Measurements from ENCODE around the gene NHSL1.

The NHSL1 gene

DNA sequence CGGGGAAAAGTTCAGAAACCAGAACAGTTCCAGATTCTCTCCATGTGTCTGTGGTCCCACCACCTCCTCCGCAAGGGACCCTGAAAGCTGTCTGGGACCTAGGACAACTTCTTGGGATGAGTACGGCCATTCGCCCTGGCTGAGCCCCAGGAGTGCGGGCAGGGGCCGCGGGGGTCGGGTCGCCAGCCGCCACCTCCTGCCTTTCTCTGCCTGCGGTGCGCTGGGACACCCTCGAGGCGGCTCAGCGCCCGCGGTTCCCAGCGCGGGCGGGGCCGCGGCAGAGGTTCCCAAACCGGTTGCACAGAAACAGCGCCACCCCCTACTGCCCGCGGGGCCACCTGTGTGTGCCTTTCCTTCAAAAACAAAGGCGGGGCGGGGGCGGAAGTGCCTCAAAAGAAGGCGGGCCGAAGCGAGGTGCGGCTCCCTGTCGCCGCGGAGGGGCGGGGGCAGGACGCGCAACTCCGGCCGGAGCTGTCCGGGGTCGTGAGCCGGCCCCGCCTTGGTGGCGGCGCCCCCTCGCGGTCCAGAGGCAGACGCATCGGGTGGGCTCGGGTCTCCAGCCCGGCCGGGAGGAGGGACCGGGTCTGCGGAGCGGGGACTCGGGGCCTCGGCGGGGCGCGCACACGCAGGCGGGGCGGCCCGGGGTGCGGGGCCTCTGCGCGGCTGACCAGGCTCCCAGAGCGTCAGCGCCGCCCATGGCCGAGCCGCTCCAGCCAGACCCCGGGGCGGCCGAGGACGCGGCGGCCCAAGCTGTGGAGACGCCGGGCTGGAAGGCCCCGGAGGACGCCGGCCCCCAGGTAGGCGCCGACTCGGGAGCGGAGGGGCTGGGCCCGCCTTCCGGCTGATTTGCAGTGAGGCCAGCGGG is 95.3 kb downstream of the NHSL1 start, which contains the start of gene HEBP2:
HEBP2 (plus strand) TSS at position 423 of the 865 bp plus-strand sequence; CDS start at position 696, 273 bp downstream.
- DNase-seq (ENCODE audit: low read depth in 2 of 2) = peak; percentile 62 to 87

DNA sequence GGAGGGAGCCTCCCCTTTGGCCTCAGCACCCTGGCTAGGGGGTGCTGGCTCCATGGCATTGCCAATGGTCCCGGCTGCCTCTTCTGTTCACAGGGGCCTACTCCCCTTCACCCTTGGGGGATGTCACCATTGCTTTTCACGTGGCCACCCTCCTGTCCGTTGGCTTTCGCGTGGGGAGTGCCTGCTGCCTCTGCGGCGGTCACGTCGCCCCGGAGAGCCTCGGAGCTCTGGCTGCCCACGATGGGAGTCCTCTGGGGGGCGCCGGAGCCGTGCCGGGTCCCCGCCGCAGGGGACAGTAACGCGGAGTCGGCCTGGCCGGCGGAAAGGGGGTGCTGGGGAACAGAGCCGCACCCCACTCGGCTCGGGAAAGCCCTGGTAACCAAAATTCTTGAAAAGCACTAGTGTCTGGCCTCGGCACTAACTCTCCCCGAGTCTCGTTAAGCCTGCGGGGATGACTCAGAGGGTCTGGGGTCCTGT is 95.9 kb downstream of the NHSL1 start:
- DNase-seq (ENCODE audit: low read depth in 2 of 2) = no peak

DNA sequence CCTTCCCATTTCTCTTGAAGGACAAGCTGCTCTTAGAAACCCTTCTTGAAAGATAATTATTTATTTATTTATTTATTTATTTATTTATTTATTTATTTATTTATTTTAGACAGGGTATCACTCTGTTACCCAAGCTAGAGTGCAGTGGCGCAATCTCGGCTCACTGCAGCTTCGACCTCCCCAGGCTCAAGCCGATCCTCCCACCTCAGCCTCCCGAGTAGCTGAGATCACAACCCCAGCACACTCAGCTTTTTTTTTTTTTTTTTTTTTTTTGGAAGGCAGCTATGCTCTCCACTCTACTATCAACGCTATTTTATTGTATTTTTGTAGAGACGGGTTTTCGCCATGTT is 96.5 kb downstream of the NHSL1 start:
- no peak for DNase-seq (ENCODE audit: low read depth in 2 of 2)

DNA sequence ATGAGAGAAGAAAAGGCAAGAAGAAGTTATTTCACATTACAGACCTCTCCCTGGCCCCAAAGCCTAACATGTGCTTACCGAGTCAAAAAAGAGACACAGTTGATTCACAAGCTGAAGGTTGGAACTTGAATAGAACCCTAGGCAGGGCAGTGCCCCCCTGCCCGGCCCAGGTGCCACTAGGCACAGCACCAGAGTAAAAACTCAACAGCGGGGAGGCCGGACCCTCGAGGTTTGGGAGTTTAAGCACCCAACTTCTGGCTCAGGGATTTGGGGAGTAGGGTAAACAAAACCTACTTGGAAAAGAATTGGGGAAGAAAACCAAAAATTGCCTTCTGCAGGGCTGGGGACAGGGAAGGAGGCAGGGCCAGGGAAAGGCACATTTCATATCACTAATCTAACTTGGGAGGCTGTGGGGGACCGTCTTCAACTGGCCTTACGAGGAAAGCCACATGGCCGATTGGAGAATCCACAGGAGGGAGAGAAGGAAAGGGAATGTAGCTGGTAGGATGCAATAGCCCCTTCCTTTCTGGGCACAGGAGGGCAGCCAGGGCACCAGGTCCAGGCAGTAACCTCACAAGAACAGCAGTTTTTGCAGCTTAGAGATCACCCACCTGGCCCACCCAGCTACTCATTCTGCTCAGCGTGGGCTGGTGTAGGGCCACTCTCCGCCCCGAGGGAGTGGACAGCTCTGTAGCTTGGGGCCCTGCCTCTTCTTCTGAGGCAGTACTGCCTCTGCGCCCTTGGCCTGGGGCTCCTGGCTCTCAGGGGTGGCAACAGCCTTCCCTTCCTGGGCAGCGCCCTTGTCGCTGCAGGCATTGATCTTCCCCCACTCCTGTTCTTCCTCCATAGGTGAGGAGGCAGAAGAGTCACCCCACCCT is 97.1 kb downstream of the NHSL1 start:
- DNase-seq (ENCODE audit: low read depth in 2 of 2) = no peak

DNA sequence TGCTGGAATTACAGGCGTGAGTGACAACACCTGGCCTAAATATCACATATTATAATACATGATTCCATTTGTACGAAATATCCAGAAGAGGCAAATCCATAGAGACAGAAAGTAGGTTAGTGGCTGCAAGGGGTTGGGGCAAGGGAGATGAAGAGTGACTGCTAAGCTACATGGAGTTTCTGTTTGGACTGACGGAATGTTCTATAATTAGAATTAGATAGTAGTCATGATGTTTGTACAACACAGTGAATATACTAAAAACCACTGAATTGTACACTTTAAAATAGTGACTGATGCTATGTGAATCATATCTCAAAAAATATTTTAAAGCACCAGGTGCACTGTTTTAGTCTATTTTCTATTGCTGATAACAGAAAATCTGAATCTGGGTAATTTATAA is 99.0 kb downstream of the NHSL1 start:
- no peak for DNase-seq (ENCODE audit: low read depth in 2 of 2)

DNA sequence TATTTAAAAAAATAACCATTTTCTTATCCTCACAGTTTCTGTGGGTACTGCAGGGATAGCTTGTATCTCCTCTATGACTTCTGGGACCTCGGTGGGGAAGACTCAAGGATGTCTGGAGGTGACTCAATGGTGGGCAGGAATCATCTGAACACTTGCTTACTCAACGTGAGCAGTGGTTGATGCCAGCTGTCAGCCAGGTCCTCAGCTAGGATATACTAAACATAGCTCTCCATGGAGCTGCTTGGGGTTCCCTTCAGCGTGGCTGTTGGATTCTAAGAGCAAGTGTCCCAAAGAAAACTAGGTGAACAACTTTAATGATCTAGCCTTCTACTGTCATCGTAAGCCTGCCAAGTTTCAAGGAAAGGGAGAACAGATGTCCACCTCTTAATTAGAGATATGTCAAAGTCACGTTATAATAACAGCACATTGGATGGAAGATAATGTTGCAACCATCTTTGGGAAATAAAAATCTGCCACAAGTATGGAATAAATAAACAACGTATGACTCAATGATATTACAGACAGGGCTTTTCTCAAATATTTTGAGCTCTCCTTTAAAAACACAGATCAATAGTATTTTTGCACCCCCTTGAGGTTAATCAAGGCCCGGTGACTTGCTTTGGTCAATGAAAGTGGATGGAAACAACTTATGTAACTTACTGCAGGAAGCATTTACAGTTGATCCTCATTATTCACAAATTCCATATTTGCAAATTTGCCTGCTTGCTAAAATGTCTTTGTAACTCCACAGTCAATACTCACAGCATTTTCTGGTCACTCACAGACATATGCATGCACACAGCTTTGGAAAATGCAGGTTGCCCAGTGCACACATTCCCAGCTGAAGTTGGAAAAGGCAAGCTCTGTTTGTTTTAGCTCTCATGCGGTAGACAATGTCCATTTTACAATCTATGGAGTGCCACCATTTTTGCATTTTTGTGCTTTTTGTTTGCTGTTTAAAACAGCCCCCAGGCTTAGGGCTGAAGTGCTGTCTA is 101.9 kb downstream of the NHSL1 start:
- DNase-seq (ENCODE audit: low read depth in 2 of 2) = no peak

DNA sequence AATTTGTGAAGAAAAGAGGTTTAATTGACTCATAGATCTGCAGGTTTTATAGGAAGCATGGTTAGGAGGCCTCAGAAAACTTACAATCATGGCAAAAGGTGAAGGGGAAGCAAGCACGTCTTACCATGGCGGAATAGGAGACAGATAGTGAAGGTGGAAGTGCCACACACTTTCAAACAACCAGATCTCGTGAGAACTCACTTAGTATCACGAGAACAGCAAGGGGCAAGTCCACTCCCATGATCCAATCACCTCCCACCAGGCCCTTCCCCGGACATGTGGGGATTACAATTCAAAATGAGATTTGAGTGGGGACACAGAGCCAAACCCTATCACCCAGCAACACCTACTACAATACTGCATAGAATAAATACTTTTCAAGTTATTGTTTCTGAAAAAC is 102.6 kb downstream of the NHSL1 start:
- no peak for DNase-seq (ENCODE audit: low read depth in 2 of 2)

DNA sequence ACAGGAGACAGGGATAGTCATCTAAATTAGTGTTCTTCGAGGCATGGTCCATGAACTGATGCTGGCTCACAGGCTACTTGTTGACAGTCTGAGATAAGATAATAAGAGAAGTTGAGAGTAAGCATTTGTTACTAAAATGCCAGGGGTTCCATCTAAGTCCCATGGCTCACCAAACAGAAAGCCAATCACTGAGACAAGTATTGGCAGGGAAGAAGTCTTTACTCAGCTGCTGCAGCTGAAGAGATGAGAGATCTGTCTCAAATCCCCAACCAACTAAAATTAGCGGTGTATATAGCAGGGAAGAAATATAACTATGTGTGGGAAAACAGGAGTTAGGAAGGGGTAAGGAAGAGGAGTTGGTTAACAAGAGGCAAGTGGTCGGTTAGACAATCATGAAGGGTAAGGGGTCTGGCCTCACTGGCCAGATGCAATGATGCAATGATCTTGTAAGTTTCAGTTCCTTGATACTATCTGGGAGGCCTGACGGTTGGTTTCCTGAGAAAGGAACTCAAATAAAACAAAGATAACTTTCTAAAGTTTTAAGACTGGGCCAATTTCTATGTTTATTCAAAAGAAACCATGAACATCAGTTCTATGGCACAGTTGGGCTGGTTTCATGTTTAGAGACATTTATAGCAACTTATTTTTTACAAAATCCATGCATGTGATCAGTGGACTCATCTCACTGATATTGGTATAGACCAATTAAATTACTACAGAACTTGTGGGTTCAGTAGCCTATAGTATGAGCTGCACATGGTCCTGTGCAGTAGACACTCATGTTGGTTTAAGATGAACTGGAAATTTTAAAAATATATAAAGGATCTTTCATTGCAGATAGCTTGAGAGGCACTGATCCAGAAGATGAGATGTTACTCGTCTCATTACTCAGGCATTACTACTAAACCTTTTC is 105.2 kb downstream of the NHSL1 start:
- no peak for DNase-seq (ENCODE audit: low read depth in 2 of 2)

DNA sequence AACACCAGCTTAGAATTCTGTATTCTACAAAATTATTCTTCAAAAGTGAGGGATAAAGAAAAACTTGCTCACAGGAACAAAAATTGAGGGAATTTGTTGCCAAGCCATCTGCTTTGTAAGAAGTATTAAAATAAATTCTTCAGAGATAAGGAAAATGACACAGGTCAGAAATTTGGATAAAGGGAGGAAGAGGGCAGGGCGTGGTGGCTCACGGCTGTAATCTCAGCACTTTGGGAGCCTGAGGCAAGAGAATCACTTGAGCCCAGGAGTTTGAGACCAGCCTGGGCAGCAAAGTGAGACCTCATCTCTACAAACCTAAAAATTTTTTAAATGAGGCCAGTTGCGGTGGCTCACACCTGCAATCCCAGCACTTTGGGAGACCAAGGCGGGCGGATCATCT is 109.7 kb downstream of the NHSL1 start:
- no peak for DNase-seq (ENCODE audit: low read depth in 2 of 2)

DNA sequence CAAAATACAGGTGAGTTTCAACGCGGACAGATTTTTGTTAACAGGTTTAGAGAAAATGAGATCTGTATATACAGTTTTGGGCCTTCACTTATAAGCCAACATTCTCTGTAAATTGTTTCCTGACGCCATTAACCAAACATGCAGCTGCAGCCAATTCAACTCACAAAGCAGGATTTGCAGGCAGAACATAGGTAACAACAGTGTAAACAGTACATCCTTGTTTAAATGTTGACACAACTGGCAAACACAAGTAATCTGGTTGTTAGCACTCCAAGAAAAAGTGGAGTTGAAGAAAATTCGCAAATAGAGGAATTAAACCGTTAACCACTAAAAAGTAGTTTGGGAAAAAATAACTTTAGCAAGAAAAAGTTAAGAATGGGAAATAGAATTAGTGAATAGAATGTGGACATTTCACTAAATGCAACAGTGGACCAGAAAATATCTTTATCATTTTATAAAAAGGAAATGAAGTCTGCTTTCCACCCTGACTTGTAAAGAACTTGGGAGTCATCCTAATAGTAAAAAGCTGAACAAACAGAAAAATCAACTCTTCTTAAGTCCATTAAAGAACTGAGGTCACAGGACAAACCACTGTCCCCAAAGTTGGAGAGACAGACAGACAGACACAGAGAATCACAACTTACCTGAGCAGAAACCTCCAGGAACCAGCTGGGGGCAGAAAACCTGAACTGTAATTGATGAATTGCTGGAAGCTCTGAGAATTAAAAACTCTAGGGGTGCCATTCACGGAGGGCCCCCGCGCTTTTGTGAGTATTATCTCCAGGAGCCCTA is 111.5 kb downstream of the NHSL1 start:
- DNase-seq (ENCODE audit: low read depth in 2 of 2) = no peak

DNA sequence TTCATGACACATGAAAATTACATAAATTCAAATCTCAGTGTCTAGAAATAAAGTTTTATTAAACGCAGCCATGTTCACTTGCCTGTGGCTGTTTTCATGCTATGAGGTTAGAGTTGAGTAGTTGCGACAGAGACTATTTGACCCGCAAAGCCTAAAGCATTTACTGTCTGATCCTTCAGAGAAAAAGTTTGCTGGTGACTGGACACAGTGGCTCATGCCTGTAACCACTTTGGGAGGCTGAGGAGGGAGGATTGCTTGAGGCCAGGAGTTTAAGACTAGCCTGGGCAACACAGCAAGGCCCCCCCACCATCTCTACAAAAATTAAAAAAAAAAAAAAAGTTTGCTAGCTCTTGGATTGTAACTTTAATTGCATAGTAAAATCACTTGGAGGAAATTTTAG is 112.4 kb downstream of the NHSL1 start:
- no peak for DNase-seq (ENCODE audit: low read depth in 2 of 2)

DNA sequence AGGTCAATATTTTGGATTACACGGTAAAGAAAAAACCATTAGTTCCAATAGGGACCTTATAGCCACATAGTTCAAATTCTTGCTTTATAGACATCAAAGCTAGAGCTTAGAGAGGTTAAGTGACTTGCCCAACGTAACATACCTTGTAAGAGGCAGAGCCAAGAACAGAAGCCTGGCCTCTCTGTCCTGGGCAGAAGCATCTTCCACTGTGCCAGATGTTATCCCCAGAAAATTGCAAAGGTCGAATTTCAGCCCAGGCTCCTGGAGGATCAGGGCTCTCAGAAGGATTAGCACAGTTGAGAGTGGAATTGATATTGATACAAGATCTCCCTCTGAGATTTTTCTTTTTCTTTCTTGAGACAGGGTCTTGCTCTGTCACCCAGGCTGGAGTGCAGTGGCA is 115.5 kb downstream of the NHSL1 start:
- DNase-seq (ENCODE audit: low read depth in 2 of 2) = no peak

DNA sequence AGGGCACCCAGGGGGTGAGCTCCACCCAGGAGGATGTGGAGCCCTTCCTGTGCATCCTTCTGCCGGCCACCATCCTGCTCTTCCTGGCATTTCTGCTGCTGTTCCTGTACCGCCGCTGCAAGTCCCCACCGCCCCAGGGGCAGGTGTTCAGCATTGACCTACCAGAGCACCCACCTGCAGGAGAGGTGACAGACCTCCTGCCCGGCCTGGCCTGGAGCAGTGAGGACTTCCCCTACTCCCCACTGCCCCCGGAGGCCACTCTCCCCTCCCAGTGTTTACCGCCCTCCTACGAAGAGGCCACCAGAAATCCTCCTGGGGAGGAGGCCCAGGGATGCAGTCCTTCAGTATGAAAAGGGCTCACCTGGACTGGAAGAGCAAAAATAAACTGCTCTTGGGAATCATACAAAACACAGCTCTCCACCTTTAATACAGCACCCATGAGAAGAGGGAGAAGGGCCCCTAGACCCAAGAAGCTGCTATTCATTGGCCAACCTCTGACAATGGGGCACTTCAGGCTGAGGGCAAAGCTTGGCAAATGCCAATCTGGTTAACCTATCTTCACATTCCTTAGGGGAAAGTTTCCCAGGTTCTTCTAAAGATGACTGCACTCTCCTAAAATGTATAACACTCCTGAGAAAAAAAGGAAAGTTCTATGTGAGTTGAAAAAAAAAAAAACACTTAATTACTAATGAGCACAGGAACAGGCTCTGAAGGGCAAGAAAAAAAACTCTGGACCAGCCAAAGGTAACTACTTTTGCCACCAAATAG is 116.6 kb downstream of the NHSL1 start:
- no peak for DNase-seq (ENCODE audit: low read depth in 2 of 2)

DNA sequence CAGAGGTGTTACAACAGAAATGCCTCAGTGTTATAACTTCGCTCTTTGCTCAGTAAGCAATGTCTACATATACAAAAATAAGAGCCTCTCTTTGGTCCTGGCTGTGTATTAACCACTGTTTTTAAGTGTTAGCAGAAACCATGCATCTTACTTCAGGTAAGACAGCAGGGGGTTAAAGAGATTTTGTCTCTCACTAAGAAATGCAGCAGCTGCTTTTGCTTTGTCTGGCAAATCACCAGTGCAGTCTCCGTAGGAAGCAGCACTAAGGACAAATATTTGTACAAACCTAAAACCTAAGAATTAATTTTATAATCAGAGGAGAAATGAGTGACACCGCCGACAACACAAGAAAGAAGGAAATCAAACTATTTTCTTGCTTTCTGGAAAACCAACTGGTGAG is 120.8 kb downstream of the NHSL1 start:
- no peak for DNase-seq (ENCODE audit: low read depth in 2 of 2)

DNA sequence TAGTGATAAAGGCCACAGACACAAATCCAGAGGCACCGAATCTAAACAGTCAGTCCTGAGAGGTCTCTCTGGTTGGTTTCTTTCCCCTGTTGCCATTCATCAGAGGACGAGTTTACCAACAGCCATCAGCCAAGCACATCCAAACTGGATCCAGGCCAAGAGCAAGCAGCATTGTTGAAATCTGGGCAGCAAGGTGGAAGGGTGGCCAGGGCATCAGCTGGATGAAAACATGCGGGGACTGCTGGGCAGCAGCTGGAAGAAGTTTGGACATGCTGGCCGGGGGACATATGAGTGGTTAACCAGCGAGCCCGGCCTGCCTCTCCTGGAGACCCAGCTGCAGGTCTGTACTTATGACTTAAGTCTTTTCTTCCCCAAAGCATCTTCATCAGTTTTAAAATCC is 121.5 kb downstream of the NHSL1 start, which contains the start of gene SMIM28:
SMIM28 (plus strand) TSS at position 62 of the 400 bp plus-strand sequence; CDS start at position 230, 168 bp downstream.
- DNase-seq (ENCODE audit: low read depth in 2 of 2) = no peak

DNA sequence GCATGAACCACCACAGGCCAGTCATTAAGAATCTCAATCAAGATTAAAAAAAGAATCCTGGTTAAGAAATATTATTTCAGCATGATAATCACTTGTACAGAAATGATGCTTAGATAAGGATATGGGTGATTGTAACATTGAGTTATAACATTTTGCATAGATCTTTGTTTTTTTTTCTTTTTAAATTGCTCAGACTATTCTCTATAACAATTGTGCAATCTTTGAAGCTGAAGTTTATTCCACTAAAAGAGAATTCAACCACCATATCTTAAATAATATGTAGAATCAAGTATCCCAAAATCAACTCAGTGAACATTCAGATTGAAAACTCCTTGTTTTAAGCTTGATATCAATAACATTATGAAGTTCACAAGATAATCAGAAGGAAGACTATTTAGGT is 122.3 kb downstream of the NHSL1 start:
- DNase-seq (ENCODE audit: low read depth in 2 of 2) = no peak

DNA sequence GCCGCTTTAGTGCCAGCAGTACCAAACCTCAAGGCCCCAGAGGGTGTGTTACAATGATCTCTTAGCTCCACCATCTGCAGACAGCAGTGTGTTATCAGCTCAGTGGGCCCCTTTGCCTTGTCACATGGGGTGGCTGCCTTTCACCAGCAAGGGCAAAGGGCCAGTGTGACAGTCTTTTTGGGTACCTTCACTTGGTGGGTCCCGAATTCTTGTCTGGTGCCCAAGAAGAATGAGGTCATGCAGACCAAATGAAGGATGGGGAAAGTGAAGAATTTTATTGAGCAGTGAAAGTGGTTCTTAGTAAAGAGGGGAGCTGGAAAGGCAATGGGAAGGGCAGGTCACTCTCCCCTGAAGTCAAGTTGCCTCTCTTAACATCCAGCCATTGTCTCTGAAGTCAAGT is 124.5 kb downstream of the NHSL1 start:
- no peak for DNase-seq (ENCODE audit: low read depth in 2 of 2)

DNA sequence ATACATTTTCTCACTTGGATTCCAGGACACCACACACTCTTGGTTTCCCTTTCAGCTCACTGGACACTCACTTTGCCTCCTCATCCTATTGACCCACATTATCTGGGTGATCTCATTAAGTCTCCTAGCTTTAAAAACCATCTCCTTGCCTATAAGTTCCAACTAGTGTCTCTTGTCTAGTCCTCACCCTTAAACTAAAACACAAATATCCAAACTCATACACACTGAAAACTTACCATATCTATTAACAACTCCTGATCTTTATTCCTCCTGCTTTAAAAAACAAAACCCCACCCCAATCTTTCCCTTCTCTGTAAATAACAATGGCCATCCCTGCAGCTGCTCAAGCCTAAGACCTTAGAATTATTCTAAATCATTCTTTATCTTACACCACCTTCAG is 125.1 kb downstream of the NHSL1 start:
- no peak for DNase-seq (ENCODE audit: low read depth in 2 of 2)

Data from activated CD8-positive, alpha-beta memory T cell treated with anti-CD3 and anti-CD28 coated beads for 4 hours (primary cell).